Endothelial cell (in vitro differentiated cells): Measurements from ENCODE around the gene TMEM132C. TPM values are rescaled to one million over a fixed set of nuclear protein-coding genes. Genes with fewer than 3 reads are reported as not detected.

Source experiments
- DNase-seq: peaks from one replicate; pipeline ENCODE4 v3.0.0; 2021; ENCODE audit warnings: low spot score
- H3K27ac Mint-ChIP-seq: one replicate; pipeline ENCODE4 v1.8.0; 2021; ENCODE audit warnings: mixed read lengths, inconsistent platforms; ENCODE audit not compliant: unreplicated experiment
- H3K27me3 Mint-ChIP-seq: one replicate; pipeline ENCODE4 v1.8.0; 2021; ENCODE audit warnings: mild to moderate bottlenecking, moderate library complexity, mixed read lengths, inconsistent platforms; ENCODE audit not compliant: unreplicated experiment
- H3K36me3 Mint-ChIP-seq: one replicate; pipeline ENCODE4 v1.8.0; 2021; ENCODE audit warnings: mild to moderate bottlenecking, low read depth, mixed read lengths, inconsistent platforms; ENCODE audit not compliant: unreplicated experiment
- H3K4me1 Mint-ChIP-seq: one replicate; pipeline ENCODE4 v1.8.0; 2021; ENCODE audit warnings: mild to moderate bottlenecking, mixed read lengths, inconsistent platforms; ENCODE audit not compliant: unreplicated experiment
- H3K4me3 Mint-ChIP-seq: one replicate; pipeline ENCODE4 v1.8.0; 2021; ENCODE audit warnings: mild to moderate bottlenecking, mixed read lengths, inconsistent platforms; ENCODE audit not compliant: unreplicated experiment
- H3K9me3 Mint-ChIP-seq: one replicate; pipeline ENCODE4 v1.8.0; 2021; ENCODE audit warnings: mixed read lengths, inconsistent platforms; ENCODE audit not compliant: unreplicated experiment
- total RNA-seq: library from RNA; stranded (reverse); fragmentation: NEBNext Ultra II Directional; extraction: Animal tissue kit (Norgen Biotek cat#: 25700); gene quantifications from one replicate; pipeline ENCODE4 v1.2.1, GENCODE V29; 2021; ENCODE audit not compliant: unreplicated experiment
- TF ChIP-seq, protein P1 (sequence below): fragments of 200-600 bp; sonication (generic); IDR thresholded peaks from one replicate; pipeline ENCODE4 v1.5.0; 2021; ENCODE audit warnings: antibody characterized with exemption; ENCODE audit not compliant: unreplicated experiment

The TMEM132C gene
- total RNA-seq, 1 donor from 2014 or later, result not detected

DNA sequence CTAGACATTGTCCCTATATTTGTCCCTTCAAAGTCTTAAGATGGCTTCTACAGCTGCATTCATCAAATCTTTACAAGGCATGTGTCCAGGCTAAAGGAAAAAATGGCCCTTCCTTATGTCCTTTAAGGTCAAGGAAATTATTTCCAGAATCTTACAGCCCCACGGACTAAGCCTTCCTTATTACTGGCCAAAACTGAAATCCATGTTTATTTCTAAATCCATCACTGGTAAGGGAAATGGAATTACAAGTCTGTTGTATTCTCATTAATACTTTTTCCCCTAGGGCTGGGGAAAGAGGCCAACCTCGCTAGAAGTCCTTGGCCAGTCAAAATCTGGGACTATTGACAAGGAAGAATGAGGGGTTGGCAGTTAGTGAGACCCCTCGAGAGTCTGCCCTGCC lies 252.5 kb downstream of the TMEM132C start:
- DNase-seq, result no peak
- H3K4me3 Mint-ChIP-seq, result no peak overlapping the region
- H3K27me3 Mint-ChIP-seq, result peaks cover 2% of the 10 kb centered on the region
- TF ChIP-seq, protein P1, sequence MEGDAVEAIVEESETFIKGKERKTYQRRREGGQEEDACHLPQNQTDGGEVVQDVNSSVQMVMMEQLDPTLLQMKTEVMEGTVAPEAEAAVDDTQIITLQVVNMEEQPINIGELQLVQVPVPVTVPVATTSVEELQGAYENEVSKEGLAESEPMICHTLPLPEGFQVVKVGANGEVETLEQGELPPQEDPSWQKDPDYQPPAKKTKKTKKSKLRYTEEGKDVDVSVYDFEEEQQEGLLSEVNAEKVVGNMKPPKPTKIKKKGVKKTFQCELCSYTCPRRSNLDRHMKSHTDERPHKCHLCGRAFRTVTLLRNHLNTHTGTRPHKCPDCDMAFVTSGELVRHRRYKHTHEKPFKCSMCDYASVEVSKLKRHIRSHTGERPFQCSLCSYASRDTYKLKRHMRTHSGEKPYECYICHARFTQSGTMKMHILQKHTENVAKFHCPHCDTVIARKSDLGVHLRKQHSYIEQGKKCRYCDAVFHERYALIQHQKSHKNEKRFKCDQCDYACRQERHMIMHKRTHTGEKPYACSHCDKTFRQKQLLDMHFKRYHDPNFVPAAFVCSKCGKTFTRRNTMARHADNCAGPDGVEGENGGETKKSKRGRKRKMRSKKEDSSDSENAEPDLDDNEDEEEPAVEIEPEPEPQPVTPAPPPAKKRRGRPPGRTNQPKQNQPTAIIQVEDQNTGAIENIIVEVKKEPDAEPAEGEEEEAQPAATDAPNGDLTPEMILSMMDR, result no peak
- H3K9me3 Mint-ChIP-seq, result peaks cover 35% of the 10 kb centered on the region
- H3K36me3 Mint-ChIP-seq, result peaks cover 2% of the 10 kb centered on the region
- no peaks in the 10 kb centered on the region for H3K4me1 Mint-ChIP-seq
- no peak overlapping the region for H3K27ac Mint-ChIP-seq

DNA sequence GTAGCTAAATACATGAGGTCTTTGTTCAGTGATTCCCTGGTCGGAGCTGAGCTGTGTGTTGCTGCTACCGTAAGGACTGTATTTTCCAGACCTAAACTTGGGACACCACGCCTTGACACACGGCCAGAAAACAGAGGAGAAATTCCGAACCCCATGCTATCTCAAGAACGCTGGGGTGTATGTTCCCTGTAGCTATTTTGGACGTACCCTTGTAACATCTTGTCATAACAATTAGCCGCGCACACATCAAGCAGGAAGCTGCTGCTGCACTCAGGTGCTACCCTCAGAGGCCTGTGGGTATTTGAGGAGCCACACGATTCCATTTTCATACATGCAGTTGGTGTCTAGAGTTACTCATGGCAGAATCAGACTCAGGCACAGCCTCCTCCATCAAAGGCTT lies 255.0 kb downstream of the TMEM132C start:
- no peaks in the 10 kb centered on the region for H3K4me1 Mint-ChIP-seq
- no peak overlapping the region for H3K27ac Mint-ChIP-seq
- H3K9me3 Mint-ChIP-seq, result peaks cover 37% of the 10 kb centered on the region
- peaks cover 5% of the 10 kb centered on the region for H3K36me3 Mint-ChIP-seq
- H3K27me3 Mint-ChIP-seq, result peaks cover 8% of the 10 kb centered on the region
- no peak overlapping the region for H3K4me3 Mint-ChIP-seq
- no peak for DNase-seq
- TF ChIP-seq, protein P1, result no peak

DNA sequence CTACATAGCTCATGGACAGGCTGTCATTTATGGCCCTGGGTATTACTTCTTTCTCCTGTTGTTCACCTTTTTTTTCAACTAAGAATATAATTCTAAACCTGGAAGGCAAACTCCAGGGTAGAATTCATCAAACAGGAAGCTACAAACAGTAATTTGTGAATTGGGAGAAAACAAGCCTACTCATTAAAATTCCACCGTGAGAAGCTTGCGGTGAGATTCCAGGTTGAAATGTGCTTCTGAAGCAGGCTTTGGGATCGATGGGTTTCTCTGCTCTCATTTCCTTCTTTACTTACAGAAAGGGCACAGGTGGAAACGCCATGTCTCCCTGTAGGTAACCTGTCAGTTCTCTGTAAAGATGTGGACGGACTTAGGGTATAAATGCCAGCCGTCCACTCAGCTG lies 257.5 kb downstream of the TMEM132C start:
- Mint-ChIP-seq H3K27ac (no peak overlapping the region), H3K4me1 (no peaks in the 10 kb centered on the region), H3K27me3 (peaks cover 9% of the 10 kb centered on the region), H3K4me3 (no peak overlapping the region), H3K36me3 (peaks cover 5% of the 10 kb centered on the region), H3K9me3 (peaks cover 35% of the 10 kb centered on the region)
- no peak for DNase-seq
- TF ChIP-seq, protein P1, result no peak

DNA sequence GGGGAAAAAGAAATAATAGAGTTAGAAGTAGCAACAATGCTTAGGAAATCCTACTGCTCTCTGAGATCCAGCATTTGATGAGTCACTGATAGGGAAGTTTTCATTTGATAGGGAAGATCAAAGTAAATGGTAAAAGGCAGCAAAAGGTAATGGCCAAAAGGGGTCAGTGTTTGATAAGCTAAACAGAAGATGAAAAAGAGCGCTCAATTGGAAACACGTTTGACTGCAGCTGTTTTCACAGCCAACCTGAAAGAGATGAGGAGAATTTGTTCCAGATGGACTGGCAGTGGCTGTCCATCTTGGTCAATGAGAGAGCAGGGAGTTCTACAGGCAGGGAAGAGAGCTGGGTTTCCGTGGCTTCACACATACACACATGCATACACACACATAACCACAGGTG lies 264.2 kb downstream of the TMEM132C start:
- no peaks in the 10 kb centered on the region for H3K4me1 Mint-ChIP-seq
- TF ChIP-seq, protein P1, result no peak
- H3K27me3 Mint-ChIP-seq, result peaks cover 5% of the 10 kb centered on the region
- H3K36me3 Mint-ChIP-seq, result peaks cover 8% of the 10 kb centered on the region
- no peak for DNase-seq
- no peak overlapping the region for H3K27ac Mint-ChIP-seq
- peaks cover 34% of the 10 kb centered on the region for H3K9me3 Mint-ChIP-seq
- no peak overlapping the region for H3K4me3 Mint-ChIP-seq

DNA sequence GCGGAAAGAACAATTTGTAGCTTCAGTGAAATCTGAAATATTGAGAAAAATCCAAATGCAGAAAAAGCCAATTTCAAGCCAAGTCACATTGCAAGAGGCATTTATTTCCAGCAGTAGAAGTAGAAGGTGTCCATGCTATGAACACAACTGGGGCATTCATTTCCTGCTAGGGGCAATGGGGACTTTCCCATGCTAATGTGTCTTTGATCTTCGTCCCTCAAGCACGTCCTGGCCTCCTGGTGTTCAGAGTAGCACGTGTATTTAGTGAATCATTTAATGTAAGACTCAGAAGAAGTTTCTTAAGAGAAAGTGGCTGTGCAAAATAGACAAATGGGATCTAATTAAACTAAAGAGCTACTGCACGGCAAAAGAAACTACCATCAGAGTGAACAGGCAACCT lies 267.9 kb downstream of the TMEM132C start:
- Mint-ChIP-seq H3K9me3 (peaks cover 43% of the 10 kb centered on the region), H3K36me3 (peaks cover 5% of the 10 kb centered on the region), H3K4me3 (no peak overlapping the region), H3K27ac (no peak overlapping the region), H3K27me3 (peaks cover 4% of the 10 kb centered on the region), H3K4me1 (no peaks in the 10 kb centered on the region)
- no peak for DNase-seq
- TF ChIP-seq, protein P1, result no peak
